ENCODE data around the gene NUP93. TPM values are rescaled to one million over a fixed set of nuclear protein-coding genes. Genes with fewer than 3 reads are reported as not detected.
"Not testable (repeated sequence)": the region's sequence is repeated elsewhere in the genome, so short reads cannot be mapped to it uniquely, and the experiment has no call there.

NUP93 gene
- polyA plus RNA-seq, 4 donors = 71.2 to 81.7 (median 72.5) TPM

- not testable (repeated sequence) for DNase-seq (ENCODE audit: low read depth in 4 of 4, low spot score in 3 of 4)
These were observed 155.0 kb downstream of the NUP93 start for GRCh38 chr16:56884929-56885328.

DNA sequence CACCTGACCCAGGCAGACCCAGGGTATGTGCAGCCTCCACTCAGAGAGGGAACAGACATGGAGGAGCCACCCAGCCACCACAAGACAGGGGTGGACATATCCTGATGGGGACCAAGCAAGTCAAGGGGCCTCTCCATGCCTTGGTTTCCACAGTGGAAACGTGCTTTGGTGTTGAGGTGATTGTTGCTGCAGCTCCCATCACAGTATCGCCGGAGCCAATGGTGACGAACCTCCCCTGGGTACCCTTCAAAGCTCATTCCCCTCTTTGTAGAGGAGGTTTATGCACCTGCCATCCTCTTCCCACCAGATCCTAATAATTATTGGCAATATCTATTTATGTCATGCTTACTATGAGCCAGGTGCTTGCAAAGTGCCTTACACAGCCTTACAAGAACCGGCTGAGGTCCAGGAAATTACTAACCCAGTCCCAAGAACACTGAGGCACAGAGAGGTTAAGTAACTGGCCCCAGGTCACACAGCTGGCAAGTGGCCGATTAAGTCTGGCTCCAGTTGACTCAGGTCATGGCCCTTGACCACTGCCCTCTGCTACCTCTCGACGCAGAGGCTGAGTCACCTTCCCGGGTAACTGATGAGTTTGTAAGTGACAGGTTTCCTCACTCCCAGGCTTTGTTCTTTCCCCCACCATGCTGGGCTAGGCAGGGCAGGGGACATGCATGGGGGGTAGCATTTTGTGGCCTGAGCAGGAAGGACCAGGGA, 155.7 kb downstream of the NUP93 start:
- DNase-seq (ENCODE audit: low read depth in 4 of 4, low spot score in 3 of 4) = no peak

- DNase-seq (ENCODE audit: low read depth in 4 of 4, low spot score in 3 of 4) = no peak
These were observed 156.4 kb downstream of the NUP93 start for GRCh38 chr16:56886296-56886695.

DNA sequence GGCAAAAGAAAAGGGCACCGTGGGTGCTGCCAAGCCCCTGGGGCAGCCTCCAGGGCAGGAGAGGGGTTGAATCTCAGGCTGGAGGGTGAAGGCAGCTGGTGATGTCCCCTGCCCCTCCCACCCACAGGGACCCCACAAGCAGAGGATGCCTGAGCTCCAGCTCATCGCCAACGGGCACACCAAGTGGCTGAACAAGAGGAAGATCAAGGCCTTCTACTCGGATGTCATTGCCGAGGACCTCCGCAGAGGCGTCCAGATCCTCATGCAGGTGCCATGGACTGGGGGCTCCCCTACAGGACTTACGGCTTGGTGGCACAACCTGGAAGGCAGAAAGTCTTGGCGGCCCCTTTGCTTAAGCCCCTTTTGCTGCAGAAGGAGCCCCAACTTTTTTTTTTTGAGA, 156.9 kb downstream of the NUP93 start:
- DNase-seq (ENCODE audit: low read depth in 4 of 4, low spot score in 3 of 4) = no peak

DNA sequence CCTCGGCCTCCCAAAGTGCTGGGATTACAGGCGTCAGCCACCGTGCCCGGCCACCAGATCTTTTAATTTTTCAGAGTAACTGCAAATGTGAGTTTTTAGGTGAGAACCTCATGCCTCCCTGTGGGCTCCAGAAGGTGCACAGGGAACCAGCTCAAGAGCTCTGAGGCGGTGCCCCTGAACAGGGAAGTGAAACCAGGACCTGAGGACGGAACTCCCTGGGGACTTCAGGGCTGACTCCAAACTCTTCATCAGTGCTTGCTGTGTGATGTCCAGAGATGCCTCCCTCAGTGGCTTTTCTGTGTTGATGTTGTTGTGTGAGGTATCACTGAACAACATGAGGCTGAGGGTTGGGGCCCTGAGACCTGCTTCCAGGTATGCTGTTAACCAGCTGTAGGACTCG, 158.9 kb downstream of the NUP93 start:
- DNase-seq (ENCODE audit: low read depth in 4 of 4, low spot score in 3 of 4) = no peak

DNA sequence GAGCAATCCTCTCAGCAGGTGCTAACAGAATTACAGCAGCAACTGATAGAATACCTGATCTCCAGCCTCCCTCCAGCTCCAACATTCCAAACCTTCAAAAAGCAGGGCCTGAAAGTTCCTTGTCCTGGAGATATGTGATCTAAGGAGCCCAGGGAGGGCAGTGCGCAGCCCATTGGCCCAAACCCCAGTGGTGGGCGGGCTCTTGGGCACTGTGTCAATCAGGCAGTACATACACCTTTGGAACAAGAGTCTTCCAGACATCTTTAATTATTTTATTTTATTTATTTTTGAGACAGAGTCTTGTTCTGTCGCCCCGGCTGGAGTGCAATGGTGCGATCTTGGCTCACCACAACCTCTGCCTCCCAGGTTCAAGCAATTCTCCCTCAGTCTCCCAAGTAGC, 159.3 kb downstream of the NUP93 start:
- no peak for DNase-seq (ENCODE audit: low read depth in 4 of 4, low spot score in 3 of 4)

- DNase-seq (ENCODE audit: low read depth in 4 of 4, low spot score in 3 of 4) = no peak
These were observed 161.8 kb downstream of the NUP93 start for GRCh38 chr16:56891685-56892084.

DNA sequence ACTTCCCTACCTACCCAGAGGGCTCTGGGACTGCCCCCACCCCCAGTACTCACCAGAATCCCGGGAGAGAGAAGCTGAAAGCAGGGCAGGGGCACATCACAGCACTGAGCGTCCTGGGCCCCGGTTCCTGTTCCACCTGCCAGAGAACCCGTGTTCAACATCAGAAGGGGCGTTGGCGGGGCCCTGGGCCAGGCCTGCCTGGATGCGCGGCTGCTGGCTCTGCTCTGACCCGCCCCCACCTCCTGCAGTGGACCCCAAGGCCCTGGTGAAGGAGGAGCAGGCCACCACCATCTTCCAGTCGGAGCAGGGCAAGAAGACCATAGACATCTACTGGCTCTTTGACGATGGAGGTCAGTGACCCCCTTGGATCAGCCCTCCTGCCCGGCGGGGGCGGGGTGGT, 162.8 kb downstream of the NUP93 start:
- DNase-seq (ENCODE audit: low read depth in 4 of 4, low spot score in 3 of 4) = no peak

DNA sequence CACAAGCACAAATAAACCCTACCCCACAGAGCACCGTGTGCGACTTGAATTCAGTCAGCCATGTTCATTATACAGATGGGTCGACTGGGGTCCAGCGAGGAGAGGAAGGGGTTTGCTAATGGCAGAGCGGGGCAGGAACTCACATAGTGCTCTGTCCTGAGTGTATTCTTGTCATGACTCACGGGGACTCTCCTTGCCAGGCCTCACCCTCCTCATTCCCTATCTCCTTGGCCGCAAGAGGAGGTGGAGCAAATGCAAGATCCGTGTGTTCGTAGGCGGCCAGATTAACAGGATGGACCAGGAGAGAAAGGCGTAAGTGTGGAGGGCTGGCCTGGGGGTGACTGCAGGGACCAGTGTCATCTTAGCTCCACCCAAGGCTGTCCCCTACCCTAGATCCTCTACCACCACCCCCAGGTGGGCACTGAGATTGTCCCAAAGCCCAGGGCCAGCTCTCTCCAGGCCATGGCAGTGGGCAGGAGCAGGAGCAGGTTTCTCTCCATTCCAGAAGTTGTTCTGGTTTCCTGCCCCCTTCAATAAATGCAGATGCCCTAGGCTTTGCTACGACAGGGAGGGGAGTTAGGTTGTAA, 164.5 kb downstream of the NUP93 start:
- no peak for DNase-seq (ENCODE audit: low read depth in 4 of 4, low spot score in 3 of 4)

DNA sequence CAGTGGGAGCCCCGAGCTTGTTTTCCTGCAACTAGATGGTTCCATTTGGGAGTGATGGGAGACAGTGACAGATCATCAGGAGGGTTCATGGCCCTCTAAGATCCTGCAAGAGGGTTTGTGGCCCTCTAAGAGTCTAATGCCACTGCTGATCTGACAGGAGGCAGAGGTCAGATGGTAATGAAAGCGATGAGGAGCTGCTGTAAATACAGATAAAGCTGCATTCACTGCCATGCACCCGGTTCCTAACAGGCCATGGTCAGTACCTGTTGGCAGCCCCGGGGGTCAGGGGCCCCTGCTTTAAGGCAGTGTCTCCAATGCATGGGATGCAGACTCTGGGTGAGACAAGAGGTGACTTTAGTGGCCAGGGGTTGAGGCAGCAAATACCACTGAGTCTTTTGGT, 165.9 kb downstream of the NUP93 start:
- no peak for DNase-seq (ENCODE audit: low read depth in 4 of 4, low spot score in 3 of 4)

- DNase-seq (ENCODE audit: low read depth in 4 of 4, low spot score in 3 of 4) = no peak
These were observed 166.3 kb downstream of the NUP93 start for GRCh38 chr16:56896244-56896643.

GRCh38 chr16:56897026-56897799, 167.3 kb downstream of the NUP93 start:
- no peak for DNase-seq (ENCODE audit: low read depth in 4 of 4, low spot score in 3 of 4)

DNA sequence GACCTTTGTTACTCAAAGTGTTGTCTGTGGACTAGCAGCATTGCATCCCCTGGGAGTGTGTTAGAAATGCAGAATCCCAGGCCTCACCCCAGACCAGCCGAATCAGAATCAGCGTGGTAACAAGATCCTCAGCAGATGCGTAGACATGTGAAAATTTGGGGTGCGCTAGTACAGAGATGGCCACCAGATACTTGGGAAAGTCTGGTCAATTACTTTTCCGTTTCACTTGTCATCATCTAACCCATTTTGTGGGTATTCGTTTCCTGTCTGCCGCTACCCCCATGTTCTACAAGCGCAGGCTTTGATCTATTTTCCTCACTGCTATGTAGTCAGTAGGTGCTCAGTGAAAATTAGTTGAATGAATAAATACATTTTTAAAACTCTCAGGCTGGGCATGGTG, 168.9 kb downstream of the NUP93 start:
- DNase-seq (ENCODE audit: low read depth in 4 of 4, low spot score in 3 of 4) = no peak

Other genes with a start within 250 kb of the NUP93 start
- gene BBS2, start 210.1 kb upstream of the NUP93 start, polyA plus RNA-seq (ENCODE audit: insufficient read length in 4 of 4) = 100 to 1,000 TPM in 2 of 4 donors, 10 to 100 TPM in 2; 82.2 to 115 (median 104) TPM
- gene MT4, start 165.1 kb upstream of the NUP93 start, polyA plus RNA-seq (ENCODE audit: insufficient read length in 4 of 4) = not detected
- 1 to 10 TPM in 1 of 4 donors, under 1 TPM in 3; 0.43 to 1.3 (median 0.89) TPM for gene MT3, start 140.6 kb upstream of the NUP93 start, polyA plus RNA-seq (ENCODE audit: insufficient read length in 4 of 4)
- gene MT2A, start 121.5 kb upstream of the NUP93 start, polyA plus RNA-seq (ENCODE audit: insufficient read length in 4 of 4) = 10 to 100 TPM; 22.4 to 38.0 (median 22.8) TPM
- gene MT1E, start 104.3 kb upstream of the NUP93 start, polyA plus RNA-seq (ENCODE audit: insufficient read length in 4 of 4) = 10 to 100 TPM; 21.8 to 53.3 (median 30.6) TPM
- under 1 TPM in 2 of 4 donors, not detected in 2; 0.17 to 0.25 TPM for gene MT1M, start 97.5 kb upstream of the NUP93 start, polyA plus RNA-seq (ENCODE audit: insufficient read length in 4 of 4)
- gene MT1A, start 91.5 kb upstream of the NUP93 start, polyA plus RNA-seq (ENCODE audit: insufficient read length in 4 of 4) = under 1 TPM in 1 of 4 donors, not detected in 3; 0.38 TPM
- gene MT1B, start 78.2 kb upstream of the NUP93 start, polyA plus RNA-seq (ENCODE audit: insufficient read length in 4 of 4) = 1 to 10 TPM in 1 of 4 donors, not detected in 3; 2.0 TPM
- 10 to 100 TPM; 40.3 to 98.2 (median 60.7) TPM for gene MT1F, start 72.2 kb upstream of the NUP93 start, polyA plus RNA-seq (ENCODE audit: insufficient read length in 4 of 4)
- 100 to 1,000 TPM in 1 of 4 donors, 10 to 100 TPM in 3; 16.8 to 231 (median 62.7) TPM for gene MT1G, start 62.1 kb upstream of the NUP93 start, polyA plus RNA-seq (ENCODE audit: insufficient read length in 4 of 4)
- 10 to 100 TPM in 3 of 4 donors, 1 to 10 TPM in 1; 2.5 to 76.0 (median 16.9) TPM for gene MT1H, start 60.3 kb upstream of the NUP93 start, polyA plus RNA-seq (ENCODE audit: insufficient read length in 4 of 4)
- 10 to 100 TPM; 19.0 to 59.2 (median 30.2) TPM for gene MT1X, start 47.7 kb upstream of the NUP93 start, polyA plus RNA-seq (ENCODE audit: insufficient read length in 4 of 4)
- 10 to 100 TPM; 36.4 to 58.0 (median 44.9) TPM for gene SLC12A3, start 135.1 kb downstream of the NUP93 start, polyA plus RNA-seq (ENCODE audit: insufficient read length in 4 of 4)
- 100 to 1,000 TPM; 116 to 134 (median 122) TPM for gene HERPUD1, start 202.0 kb downstream of the NUP93 start, polyA plus RNA-seq (ENCODE audit: insufficient read length in 4 of 4)
- 10 to 100 TPM; 11.6 to 16.4 (median 12.9) TPM for gene CETP, start 231.8 kb downstream of the NUP93 start, polyA plus RNA-seq (ENCODE audit: insufficient read length in 4 of 4)

Data from right renal pelvis (tissue), 4 donors.